PFSK-1 (cell line): ENCODE measurements around the gene EVL.

Source experiments
- FOXP2 ChIP-seq: optimal IDR thresholded peaks from 2 replicates; pipeline ENCODE3; 2011; ENCODE audit warnings: borderline replicate concordance, control low read depth, inconsistent platforms; ENCODE audit not compliant: insufficient read depth; ENCODE audit errors: extremely low read length, extremely low read depth
- POLR2AphosphoS5 ChIP-seq: IDR thresholded peaks from 2 replicates; pipeline ENCODE4 v1.6.1; 2012; ENCODE audit warnings: low read depth, mild to moderate bottlenecking, control low read depth, low read length, moderate library complexity
- SIN3A ChIP-seq: IDR thresholded peaks from 2 replicates; pipeline ENCODE4 v1.6.1; 2012; ENCODE audit warnings: mild to moderate bottlenecking, low read length, moderate library complexity, borderline replicate concordance; ENCODE audit not compliant: insufficient read depth
- TAF1 ChIP-seq: IDR thresholded peaks from 2 replicates; pipeline ENCODE4 v1.6.1; 2012; ENCODE audit warnings: low read length, control low read depth, borderline replicate concordance; ENCODE audit not compliant: insufficient read depth
- TF ChIP-seq, protein P1 (sequence below), 2 experiments: IDR thresholded peaks; 2 replicates each; pipeline versions ENCODE4 v1.6.1 to v1.8.0; 2011 to 2012; ENCODE audit warnings: low read depth in 2 of 2, low read length in 2 of 2, control low read depth in 1 of 2, inconsistent platforms in 1 of 2, mild to moderate bottlenecking in 1 of 2, moderate library complexity in 1 of 2; ENCODE audit not compliant: insufficient read depth in 1 of 2

Gene EVL

DNA sequence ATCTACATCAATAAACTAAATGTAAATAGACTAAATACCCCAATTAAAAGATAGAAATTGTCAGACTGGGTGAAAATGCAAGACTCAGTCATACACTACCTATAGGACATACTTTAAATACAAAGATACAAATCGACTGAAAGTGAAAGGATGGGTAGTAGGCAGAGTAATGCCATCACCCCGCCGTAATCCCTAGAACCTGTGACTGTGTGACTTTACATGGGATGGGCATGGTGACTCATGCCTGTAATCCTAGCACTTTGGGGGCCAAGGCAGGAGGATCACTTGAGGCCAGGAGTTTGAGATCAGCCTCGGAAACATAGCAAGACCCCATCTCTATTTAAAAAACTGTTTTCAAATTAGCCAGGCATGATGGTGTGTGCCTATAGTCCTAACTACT lies 2.6 kb upstream of the EVL start:
- TF ChIP-seq POLR2AphosphoS5, result no peak

GRCh38 chr14:100063314-100063941 lies 1.8 kb upstream of the EVL start:
- TF ChIP-seq, protein P1, sequence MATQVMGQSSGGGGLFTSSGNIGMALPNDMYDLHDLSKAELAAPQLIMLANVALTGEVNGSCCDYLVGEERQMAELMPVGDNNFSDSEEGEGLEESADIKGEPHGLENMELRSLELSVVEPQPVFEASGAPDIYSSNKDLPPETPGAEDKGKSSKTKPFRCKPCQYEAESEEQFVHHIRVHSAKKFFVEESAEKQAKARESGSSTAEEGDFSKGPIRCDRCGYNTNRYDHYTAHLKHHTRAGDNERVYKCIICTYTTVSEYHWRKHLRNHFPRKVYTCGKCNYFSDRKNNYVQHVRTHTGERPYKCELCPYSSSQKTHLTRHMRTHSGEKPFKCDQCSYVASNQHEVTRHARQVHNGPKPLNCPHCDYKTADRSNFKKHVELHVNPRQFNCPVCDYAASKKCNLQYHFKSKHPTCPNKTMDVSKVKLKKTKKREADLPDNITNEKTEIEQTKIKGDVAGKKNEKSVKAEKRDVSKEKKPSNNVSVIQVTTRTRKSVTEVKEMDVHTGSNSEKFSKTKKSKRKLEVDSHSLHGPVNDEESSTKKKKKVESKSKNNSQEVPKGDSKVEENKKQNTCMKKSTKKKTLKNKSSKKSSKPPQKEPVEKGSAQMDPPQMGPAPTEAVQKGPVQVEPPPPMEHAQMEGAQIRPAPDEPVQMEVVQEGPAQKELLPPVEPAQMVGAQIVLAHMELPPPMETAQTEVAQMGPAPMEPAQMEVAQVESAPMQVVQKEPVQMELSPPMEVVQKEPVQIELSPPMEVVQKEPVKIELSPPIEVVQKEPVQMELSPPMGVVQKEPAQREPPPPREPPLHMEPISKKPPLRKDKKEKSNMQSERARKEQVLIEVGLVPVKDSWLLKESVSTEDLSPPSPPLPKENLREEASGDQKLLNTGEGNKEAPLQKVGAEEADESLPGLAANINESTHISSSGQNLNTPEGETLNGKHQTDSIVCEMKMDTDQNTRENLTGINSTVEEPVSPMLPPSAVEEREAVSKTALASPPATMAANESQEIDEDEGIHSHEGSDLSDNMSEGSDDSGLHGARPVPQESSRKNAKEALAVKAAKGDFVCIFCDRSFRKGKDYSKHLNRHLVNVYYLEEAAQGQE (IDR thresholded peaks at IDR 0.05; ENCODE audit: insufficient read depth in 1 of 2, low read depth in 2 of 2, low read length in 2 of 2), result no peak
- TF ChIP-seq SIN3A (no peak), FOXP2 (no peak), POLR2AphosphoS5 (no peak), TAF1 (no peak)

DNA sequence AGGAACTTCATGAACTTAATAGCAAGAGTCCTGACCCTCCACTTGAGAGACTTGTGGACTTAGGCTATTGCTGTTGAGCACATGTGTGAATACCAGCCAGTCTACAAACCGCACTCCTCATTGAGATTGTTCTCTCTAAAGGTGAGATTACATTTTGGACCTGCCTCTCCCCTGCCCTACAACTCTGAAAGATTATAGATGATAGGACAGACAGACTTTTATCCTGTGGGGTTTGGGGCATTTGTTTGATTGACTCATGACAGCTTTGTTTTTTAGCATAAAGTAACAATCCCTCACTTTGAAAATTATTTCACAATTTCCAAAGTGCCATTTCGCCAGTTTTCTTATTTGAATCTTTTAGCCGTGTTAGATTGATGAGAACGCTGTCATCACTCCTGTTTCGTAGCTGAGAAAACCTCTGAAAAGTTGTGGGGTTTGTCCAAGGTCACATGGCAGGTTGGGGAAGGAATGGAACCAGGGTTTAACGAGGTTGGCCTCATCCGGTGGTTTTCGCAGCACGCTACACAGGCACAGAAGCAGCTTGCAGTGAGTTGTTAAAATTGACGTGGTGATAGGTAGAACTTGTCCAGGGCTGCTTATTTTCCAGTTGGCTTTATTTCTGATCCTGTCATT lies 836 bp downstream of the EVL start:
- TF ChIP-seq, protein P1 (IDR thresholded peaks at IDR 0.05; ENCODE audit: insufficient read depth in 1 of 2, low read depth in 2 of 2, low read length in 2 of 2), result no peak
- no peak for TF ChIP-seq POLR2AphosphoS5
- TF ChIP-seq TAF1, result no peak
- no peak for TF ChIP-seq SIN3A
- TF ChIP-seq FOXP2, result no peak

DNA sequence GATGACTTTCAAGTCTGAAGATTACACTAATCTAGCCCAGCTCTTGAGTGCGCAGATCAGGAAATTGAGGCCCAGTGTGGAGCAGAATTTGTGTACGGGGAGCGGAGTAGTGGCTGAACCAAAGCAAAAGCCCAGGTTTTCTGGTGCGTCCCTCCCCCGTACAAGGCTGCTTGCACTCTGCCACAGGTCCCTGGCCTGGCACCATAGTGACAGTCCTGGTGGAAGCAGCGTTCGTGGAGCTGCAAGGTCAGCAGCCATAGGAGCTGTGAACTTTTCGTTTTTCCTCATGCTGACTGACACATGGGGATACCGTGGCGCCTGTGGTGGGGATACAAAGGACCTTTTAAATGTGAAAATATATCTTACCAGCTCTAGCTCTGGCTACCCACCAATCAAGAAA lies 1.7 kb downstream of the EVL start:
- TF ChIP-seq SIN3A, result no peak
- TF ChIP-seq TAF1, result no peak
- no peak for TF ChIP-seq POLR2AphosphoS5
- no peak for TF ChIP-seq FOXP2
- TF ChIP-seq, protein P1 (IDR thresholded peaks at IDR 0.05; ENCODE audit: insufficient read depth in 1 of 2, low read depth in 2 of 2, low read length in 2 of 2), result no peak

GRCh38 chr14:100067481-100067880 lies 2.3 kb downstream of the EVL start:
- TF ChIP-seq FOXP2, result no peak
- TF ChIP-seq, protein P1 (IDR thresholded peaks at IDR 0.05; ENCODE audit: insufficient read depth in 1 of 2, low read depth in 2 of 2, low read length in 2 of 2), result no peak
- TF ChIP-seq TAF1, result no peak
- TF ChIP-seq SIN3A, result no peak
- TF ChIP-seq POLR2AphosphoS5, result no peak
